SK-N-SH (cell line): ENCODE data around the gene GNG3.

Source experiments
- CTCF ChIP-seq: fragments of 200-600 bp; sonication (generic); IDR thresholded peaks from 2 replicates; pipeline ENCODE4 v1.6.1; 2017; ENCODE audit warnings: antibody characterized with exemption, mild to moderate bottlenecking, moderate library complexity
- ELF1 ChIP-seq: IDR thresholded peaks from 2 replicates; pipeline ENCODE4 v1.4.0; 2012
- EZH2phosphoT487 ChIP-seq: fragments of 200-600 bp; sonication (generic); IDR thresholded peaks from 2 replicates; pipeline ENCODE4 v1.6.1; 2017; ENCODE audit warnings: low read depth, mixed run types, mild to moderate bottlenecking, antibody characterized with exemption, moderate library complexity, borderline replicate concordance
- FOXM1 ChIP-seq: IDR thresholded peaks from 2 replicates; pipeline ENCODE4 v1.4.0; 2012; ENCODE audit warnings: low read depth, mild to moderate bottlenecking
- JUND ChIP-seq: IDR thresholded peaks from 2 replicates; pipeline ENCODE4 v1.4.0; 2012
- POLR2AphosphoS5 ChIP-seq: IDR thresholded peaks from 2 replicates; pipeline ENCODE4 v1.6.1; 2012; ENCODE audit warnings: low read depth, low read length
- RFX5 ChIP-seq: IDR thresholded peaks from 2 replicates; pipeline ENCODE4 v1.6.1; 2012; ENCODE audit warnings: mild to moderate bottlenecking, improper control_type of control experiment, low read length
- TAF1 ChIP-seq: IDR thresholded peaks from 2 replicates; pipeline ENCODE4 v1.6.1; 2012; ENCODE audit warnings: low read depth, mild to moderate bottlenecking, low read length, moderate library complexity, borderline replicate concordance
- TEAD4 ChIP-seq: IDR thresholded peaks from 2 replicates; pipeline ENCODE4 v1.4.0; 2012; ENCODE audit warnings: mild to moderate bottlenecking, borderline replicate concordance; ENCODE audit not compliant: insufficient read depth
- ZBTB33 ChIP-seq: IDR thresholded peaks from 2 replicates; pipeline ENCODE4 v1.4.0; 2012; ENCODE audit warnings: low read depth, borderline replicate concordance

- TF ChIP-seq CTCF (no peak), JUND (no peak), RFX5 (no peak), EZH2phosphoT487 (no peak), POLR2AphosphoS5 (no peak), ZBTB33 (no peak), TAF1 (no peak), FOXM1 (no peak), TEAD4 (no peak), ELF1 (no peak)
Measured at GRCh38 chr11:62678433-62678769, 29.1 kb upstream of the GNG3 start.
